NAMALWA (cell line): Measurements from ENCODE around the gene PHETA1.
A peak's percentile ranks its signal among the peaks of the same experiment; 100 is the strongest.

Source experiments
- DNase-seq: peaks from one replicate; pipeline ENCODE4 v3.0.0-alpha.2; 2015; ENCODE audit warnings: low spot score

The PHETA1 gene

GRCh38 chr12:111368291-111368787 is 556 bp downstream of the PHETA1 start:
- DNase-seq: no peak

- no peak for DNase-seq
Observed at GRCh38 chr12:111367661-111368221, 1.2 kb downstream of the PHETA1 start.

- DNase-seq: no peak
Observed at GRCh38 chr12:111366583-111366982, 2.3 kb downstream of the PHETA1 start.

GRCh38 chr12:111366075-111366474 is 2.8 kb downstream of the PHETA1 start:
- DNase-seq: no peak

- DNase-seq: no peak
Observed at GRCh38 chr12:111363578-111363977, 5.3 kb downstream of the PHETA1 start.

GRCh38 chr12:111362687-111363475 is 6.0 kb downstream of the PHETA1 start:
- DNase-seq: no peak

- no peak for DNase-seq
Observed at GRCh38 chr12:111361717-111362576, 6.9 kb downstream of the PHETA1 start.

GRCh38 chr12:111361073-111361716 is 7.7 kb downstream of the PHETA1 start:
- DNase-seq: peak; percentile 38

- DNase-seq: no peak
Observed at GRCh38 chr12:111360325-111360930, 8.5 kb downstream of the PHETA1 start.

GRCh38 chr12:111359914-111360276 is 9.0 kb downstream of the PHETA1 start:
- DNase-seq: no peak

- no peak for DNase-seq
Observed at GRCh38 chr12:111359231-111359913, 9.5 kb downstream of the PHETA1 start.

GRCh38 chr12:111355201-111355925 is 13.5 kb downstream of the PHETA1 start:
- DNase-seq: peak; percentile 65

- no peak for DNase-seq
Observed at GRCh38 chr12:111354511-111354910, 14.4 kb downstream of the PHETA1 start.

GRCh38 chr12:111353603-111354295 is 15.1 kb downstream of the PHETA1 start:
- no peak for DNase-seq

GRCh38 chr12:111353026-111353425 is 15.9 kb downstream of the PHETA1 start:
- DNase-seq: no peak

- DNase-seq: no peak
Observed at GRCh38 chr12:111352296-111352993, 16.4 kb downstream of the PHETA1 start.

GRCh38 chr12:111351026-111351425 is 17.9 kb downstream of the PHETA1 start:
- no peak for DNase-seq

GRCh38 chr12:111349748-111350520 is 19.0 kb downstream of the PHETA1 start:
- no peak for DNase-seq
